ENCODE data around the gene DEDD2. TPM values are rescaled to one million over a fixed set of nuclear protein-coding genes. Genes with fewer than 3 reads are reported as not detected.

Gene DEDD2
- total RNA-seq, 1 donor from 2014 or later = 26.1 TPM

DNA sequence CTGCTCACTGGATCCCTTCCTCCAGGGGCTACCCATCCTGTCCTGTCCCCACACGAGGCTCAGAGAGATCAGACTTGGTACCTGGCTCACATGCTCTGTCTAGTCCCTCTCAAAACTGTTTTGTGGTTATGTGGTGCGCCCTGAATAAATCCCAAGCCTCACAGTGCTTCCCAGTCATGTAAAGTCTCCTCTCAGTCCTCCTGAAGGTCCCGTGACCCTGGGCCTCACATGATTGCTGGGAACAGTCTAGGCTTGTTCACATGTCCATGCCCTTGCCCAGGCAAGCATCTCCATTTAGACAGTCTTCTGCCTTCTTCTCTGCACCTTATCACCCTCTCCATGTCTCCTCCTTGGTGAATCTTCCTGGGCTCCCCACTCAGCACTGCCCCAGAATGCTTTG is 49.3 kb downstream of the DEDD2 start:
- intact Hi-C loops (cut with micrococcal nuclease) = no loop called here
- H3K27me3 Mint-ChIP-seq = no peaks in the 10 kb centered on the region
- H3K36me3 Mint-ChIP-seq (ENCODE audit: low read depth) = no peaks in the 10 kb centered on the region
- no peaks in the 10 kb centered on the region for H3K9me3 Mint-ChIP-seq
- CTCF ChIA-PET = no interaction called here
- DNase-seq (no peak), ATAC-seq (ENCODE audit: low read depth) (no peak)
- no peak overlapping the region for H3K4me3 Mint-ChIP-seq
- H3K4me1 Mint-ChIP-seq = no peaks in the 10 kb centered on the region
- no peak overlapping the region for H3K27ac Mint-ChIP-seq
- POLR2A ChIA-PET = no interaction called here
- TF ChIP-seq CTCF (IDR thresholded peaks at IDR 0.05) = no peak

DNA sequence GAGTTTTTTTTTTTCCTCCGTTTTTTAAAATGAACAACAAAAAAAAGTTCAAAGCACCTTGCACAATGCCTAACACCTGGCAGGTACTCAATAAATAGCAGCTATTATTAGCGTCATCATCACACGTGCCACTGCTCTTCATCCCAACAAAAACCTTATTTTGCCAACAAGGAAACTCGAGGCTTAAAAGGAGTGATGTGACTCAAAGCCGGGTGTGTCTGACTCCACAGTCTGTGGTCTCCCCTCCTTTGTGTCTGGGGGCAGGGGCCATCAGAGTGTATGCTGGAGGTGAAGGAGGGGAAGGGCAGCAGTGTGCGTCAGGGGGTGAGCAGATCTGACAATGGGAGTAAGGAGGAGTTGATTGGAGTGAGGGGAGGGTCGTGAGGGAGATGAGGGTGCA is 51.2 kb downstream of the DEDD2 start:
- ATAC-seq (ENCODE audit: low read depth) (no peak), DNase-seq (no peak)
- H3K9me3 Mint-ChIP-seq = no peaks in the 10 kb centered on the region
- ChIA-PET CTCF (no interaction called here), POLR2A (no interaction called here)
- intact Hi-C loops (cut with micrococcal nuclease) = no loop called here
- H3K4me3 Mint-ChIP-seq = no peak overlapping the region
- H3K27ac Mint-ChIP-seq = no peak overlapping the region
- no peaks in the 10 kb centered on the region for H3K4me1 Mint-ChIP-seq
- H3K36me3 Mint-ChIP-seq (ENCODE audit: low read depth) = no peaks in the 10 kb centered on the region
- no peak for TF ChIP-seq CTCF (IDR thresholded peaks at IDR 0.05)
- peaks cover under 1% of the 10 kb centered on the region for H3K27me3 Mint-ChIP-seq

DNA sequence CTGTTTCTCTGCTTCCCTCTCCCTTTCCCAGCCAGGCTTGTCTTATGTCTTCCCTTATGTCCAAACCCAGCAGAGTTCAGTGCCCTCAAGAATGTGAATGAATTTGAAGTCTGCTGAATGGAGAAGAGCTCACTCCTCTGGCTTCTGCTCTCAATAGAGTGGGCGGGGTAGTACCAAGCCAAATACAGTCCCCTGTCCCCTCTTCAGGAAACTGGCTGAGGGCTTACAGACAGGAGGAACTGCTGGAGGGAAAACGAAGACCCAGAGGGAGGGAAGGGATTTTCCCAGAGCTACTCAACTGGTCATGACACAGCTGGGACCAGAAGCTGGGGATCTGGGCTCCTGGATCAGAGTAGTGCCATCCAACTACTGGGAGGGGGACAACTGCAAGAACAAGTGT is 52.3 kb downstream of the DEDD2 start:
- no peak for ATAC-seq (ENCODE audit: low read depth)
- intact Hi-C loops (cut with micrococcal nuclease) = no loop called here

DNA sequence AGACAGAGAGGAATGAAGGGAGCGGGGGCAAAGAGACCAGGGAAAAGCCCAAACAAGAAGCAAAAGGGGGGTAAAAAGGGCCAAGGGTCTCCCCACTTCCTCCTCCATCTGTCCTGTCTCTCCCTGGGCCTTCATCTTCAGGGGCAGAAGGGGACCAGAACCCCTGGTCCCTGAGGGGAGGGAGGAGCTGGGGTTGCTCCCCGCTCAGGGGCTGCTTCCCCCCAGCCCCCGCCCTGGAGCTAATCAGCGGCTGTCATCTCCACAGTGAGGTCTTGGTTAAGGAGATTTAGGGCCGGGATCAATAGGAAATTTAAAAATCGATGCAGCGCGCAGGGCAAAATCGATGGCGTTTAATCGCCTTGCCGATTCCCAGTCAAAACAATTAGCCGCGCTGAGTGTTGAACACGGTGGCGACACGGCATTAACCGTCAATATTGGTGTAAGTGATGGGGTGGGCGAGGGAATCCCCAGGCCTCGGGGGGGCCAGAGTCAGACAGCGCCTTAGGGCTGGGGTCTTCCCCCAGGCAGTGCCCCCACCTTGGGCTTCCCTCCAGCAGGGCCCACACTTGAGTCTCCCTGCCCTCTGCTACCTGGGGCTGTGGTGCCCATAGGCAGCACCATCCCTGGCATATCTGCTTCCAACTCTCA is 55.7 kb downstream of the DEDD2 start:
- no peaks in the 10 kb centered on the region for H3K4me1 Mint-ChIP-seq
- ATAC-seq (ENCODE audit: low read depth) (no peak), DNase-seq (no peak)
- ChIA-PET POLR2A (no interaction called here), CTCF (no interaction called here)
- H3K4me3 Mint-ChIP-seq = no peak overlapping the region
- no peaks in the 10 kb centered on the region for H3K9me3 Mint-ChIP-seq
- no peak overlapping the region for H3K27ac Mint-ChIP-seq
- intact Hi-C loops (cut with micrococcal nuclease) = no loop called here
- TF ChIP-seq CTCF (IDR thresholded peaks at IDR 0.05) = no peak
- H3K27me3 Mint-ChIP-seq = peaks cover 8% of the 10 kb centered on the region
- no peaks in the 10 kb centered on the region for H3K36me3 Mint-ChIP-seq (ENCODE audit: low read depth)

More for the DNA sequence above, 52.3 kb downstream of the DEDD2 start:
- DNase-seq = no peak
- Mint-ChIP-seq H3K27me3 (peaks cover 8% of the 10 kb centered on the region), H3K4me3 (no peak overlapping the region), H3K4me1 (no peaks in the 10 kb centered on the region), H3K36me3 (ENCODE audit: low read depth) (no peaks in the 10 kb centered on the region), H3K9me3 (no peaks in the 10 kb centered on the region), H3K27ac (no peak overlapping the region)
- no peak for TF ChIP-seq CTCF (IDR thresholded peaks at IDR 0.05)
- ChIA-PET POLR2A (interaction anchor here (0.7 kb wide), 2 partner anchors 10 to 57 kb away, joined by 3 read pairs; no protein-coding TSS in a partner anchor), CTCF (interaction anchor here (0.6 kb wide), 1 partner anchor 306 kb away, joined by 3 read pairs; no protein-coding TSS in a partner anchor)

DNA sequence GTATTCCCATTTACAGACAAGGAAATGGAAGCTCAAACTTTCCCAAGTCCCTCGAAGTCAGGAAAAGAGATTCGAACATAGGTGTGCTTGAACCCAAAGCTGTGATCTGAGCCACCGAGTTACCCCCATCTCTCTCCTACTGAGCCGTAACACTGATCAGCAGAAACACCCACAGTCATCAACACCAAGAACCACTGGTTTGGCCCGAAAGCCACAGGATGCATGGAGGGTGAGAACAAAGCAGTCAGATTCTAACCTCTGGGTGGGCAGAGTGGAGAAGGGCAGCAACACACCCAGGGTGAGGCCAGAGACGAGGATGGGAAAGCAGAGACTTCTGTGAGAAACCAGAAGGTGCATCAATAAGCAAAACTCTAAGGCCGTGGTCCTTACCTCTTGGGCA is 57.5 kb downstream of the DEDD2 start:
- Mint-ChIP-seq H3K4me3 (no peak overlapping the region), H3K9me3 (no peaks in the 10 kb centered on the region), H3K27ac (no peak overlapping the region), H3K4me1 (peaks cover 11% of the 10 kb centered on the region), H3K36me3 (ENCODE audit: low read depth) (peaks cover 8% of the 10 kb centered on the region), H3K27me3 (peaks cover 8% of the 10 kb centered on the region)
- TF ChIP-seq CTCF (IDR thresholded peaks at IDR 0.05) = no peak
- CTCF ChIA-PET = no interaction called here
- POLR2A ChIA-PET = interaction anchor here (0.6 kb wide), 1 partner anchor 57 kb away, joined by 3 read pairs; no protein-coding TSS in a partner anchor
- intact Hi-C loops (cut with micrococcal nuclease) = no loop called here
- ATAC-seq (ENCODE audit: low read depth) (no peak), DNase-seq (no peak)

Data from activated B cell treated with CpG ODN at 0.5 μM for 24 hours (primary cell).